ENCODE results near the gene PPP2R1A. TPM values are rescaled to one million over a fixed set of nuclear protein-coding genes. Genes with fewer than 3 reads are reported as not detected.
"Not testable (repeated sequence)": the region's sequence is repeated elsewhere in the genome, so short reads cannot be mapped to it uniquely, and the experiment has no call there.

Gene PPP2R1A
- total RNA-seq, 6 experiments from 2014 or later, result 326 to 383 (median 349) TPM

GRCh38 chr19:52248241-52248640 lies 58.4 kb downstream of the PPP2R1A start:
- Mint-ChIP-seq H3K9me3 (peaks cover 5% of the 10 kb centered on the region; the same call in 1 of the 2 replicates), H3K4me1 (ENCODE audit: low read depth) (no peaks in the 10 kb centered on the region), H3K27ac (no peak overlapping the region), H3K4me3 (no peak overlapping the region), H3K36me3 (ENCODE audit: low read depth) (no peaks in the 10 kb centered on the region), H3K27me3 (ENCODE audit: insufficient read depth) (peaks cover 3% of the 10 kb centered on the region; the same call in 1 of the 2 replicates)
- peak; percentile 54 for DNase-seq
- peak; percentile 78 for TF ChIP-seq CTCF (IDR thresholded peaks at IDR 0.05)

- TF ChIP-seq CTCF (IDR thresholded peaks at IDR 0.05), result no peak
- DNase-seq, result no peak
- no peak overlapping the region for H3K27ac Mint-ChIP-seq
- H3K27me3 Mint-ChIP-seq (ENCODE audit: insufficient read depth), result peaks cover 5% of the 10 kb centered on the region
- H3K4me1 Mint-ChIP-seq (ENCODE audit: low read depth), result no peaks in the 10 kb centered on the region
- H3K4me3 Mint-ChIP-seq, result no peak overlapping the region
- no peaks in the 10 kb centered on the region; the same call in 1 of the 2 replicates for H3K9me3 Mint-ChIP-seq
- H3K36me3 Mint-ChIP-seq (ENCODE audit: low read depth), result no peaks in the 10 kb centered on the region
These were observed 68.6 kb downstream of the PPP2R1A start for GRCh38 chr19:52258426-52258825.

- not testable (repeated sequence) for H3K4me1 Mint-ChIP-seq (ENCODE audit: low read depth); H3K9me3 Mint-ChIP-seq; H3K27ac Mint-ChIP-seq; H3K4me3 Mint-ChIP-seq; H3K27me3 Mint-ChIP-seq (ENCODE audit: insufficient read depth); DNase-seq; H3K36me3 Mint-ChIP-seq (ENCODE audit: low read depth)
These were observed 75.7 kb downstream of the PPP2R1A start for GRCh38 chr19:52265556-52265955.

GRCh38 chr19:52269338-52270261 lies 79.7 kb downstream of the PPP2R1A start, which contains the start of gene ZNF766:
Gene ZNF766, plus strand, starts transcription at chr19:52269587. Its CDS starts 27 bp downstream, at chr19:52269614.
- peaks cover 3% of the 10 kb centered on the region for H3K27me3 Mint-ChIP-seq (ENCODE audit: insufficient read depth)
- TF ChIP-seq CTCF (IDR thresholded peaks at IDR 0.05), result no peak
- peaks cover 20% of the 10 kb centered on the region for H3K9me3 Mint-ChIP-seq
- peak within 1 kb of the TSS; percentile 96 for H3K4me3 Mint-ChIP-seq
- H3K4me1 Mint-ChIP-seq (ENCODE audit: low read depth), result peaks cover 22% of the 10 kb centered on the region
- peaks cover 37% of the 10 kb centered on the region for H3K36me3 Mint-ChIP-seq (ENCODE audit: low read depth)
- DNase-seq, result peak; percentile 92
- peak within 1 kb of the TSS; percentile 96 for H3K27ac Mint-ChIP-seq

GRCh38 chr19:52270266-52270885 lies 80.5 kb downstream of the PPP2R1A start:
- peak; percentile 5 for DNase-seq
- H3K27me3 Mint-ChIP-seq (ENCODE audit: insufficient read depth), result peaks cover 3% of the 10 kb centered on the region
- H3K9me3 Mint-ChIP-seq, result peaks cover 20% of the 10 kb centered on the region
- H3K4me1 Mint-ChIP-seq (ENCODE audit: low read depth), result peaks cover 22% of the 10 kb centered on the region
- H3K36me3 Mint-ChIP-seq (ENCODE audit: low read depth), result peaks cover 44% of the 10 kb centered on the region
- H3K27ac Mint-ChIP-seq, result peak overlapping the region; percentile 96
- no peak for TF ChIP-seq CTCF (IDR thresholded peaks at IDR 0.05)
- H3K4me3 Mint-ChIP-seq, result peak overlapping the region; percentile 96

GRCh38 chr19:52273301-52273700 lies 83.4 kb downstream of the PPP2R1A start:
- Mint-ChIP-seq H3K27me3 (ENCODE audit: insufficient read depth) (peaks cover 3% of the 10 kb centered on the region), H3K27ac (no peak overlapping the region), H3K4me3 (no peak overlapping the region), H3K36me3 (ENCODE audit: low read depth) (peaks cover 69% of the 10 kb centered on the region), H3K9me3 (peaks cover 40% of the 10 kb centered on the region), H3K4me1 (ENCODE audit: low read depth) (peaks cover 22% of the 10 kb centered on the region)
- no peak for TF ChIP-seq CTCF (IDR thresholded peaks at IDR 0.05)
- no peak for DNase-seq
